C4-2B (cell line): ENCODE measurements around the gene SUN5.

ENCODE experiments used
- H3K27ac ChIP-seq: fragments of 450-650 bp; 2 replicates; pipeline ENCODE4 v1.5.1; 2017
- CTCF ChIP-seq: fragments of 450-650 bp; conservative IDR thresholded peaks from 2 replicates; pipeline ENCODE4 v1.5.1; 2017; ENCODE audit warnings: mild to moderate bottlenecking
- ZFX ChIP-seq: fragments of 450-650 bp; IDR thresholded peaks from 2 replicates; pipeline ENCODE4 v1.6.1; 2017

Gene SUN5

DNA sequence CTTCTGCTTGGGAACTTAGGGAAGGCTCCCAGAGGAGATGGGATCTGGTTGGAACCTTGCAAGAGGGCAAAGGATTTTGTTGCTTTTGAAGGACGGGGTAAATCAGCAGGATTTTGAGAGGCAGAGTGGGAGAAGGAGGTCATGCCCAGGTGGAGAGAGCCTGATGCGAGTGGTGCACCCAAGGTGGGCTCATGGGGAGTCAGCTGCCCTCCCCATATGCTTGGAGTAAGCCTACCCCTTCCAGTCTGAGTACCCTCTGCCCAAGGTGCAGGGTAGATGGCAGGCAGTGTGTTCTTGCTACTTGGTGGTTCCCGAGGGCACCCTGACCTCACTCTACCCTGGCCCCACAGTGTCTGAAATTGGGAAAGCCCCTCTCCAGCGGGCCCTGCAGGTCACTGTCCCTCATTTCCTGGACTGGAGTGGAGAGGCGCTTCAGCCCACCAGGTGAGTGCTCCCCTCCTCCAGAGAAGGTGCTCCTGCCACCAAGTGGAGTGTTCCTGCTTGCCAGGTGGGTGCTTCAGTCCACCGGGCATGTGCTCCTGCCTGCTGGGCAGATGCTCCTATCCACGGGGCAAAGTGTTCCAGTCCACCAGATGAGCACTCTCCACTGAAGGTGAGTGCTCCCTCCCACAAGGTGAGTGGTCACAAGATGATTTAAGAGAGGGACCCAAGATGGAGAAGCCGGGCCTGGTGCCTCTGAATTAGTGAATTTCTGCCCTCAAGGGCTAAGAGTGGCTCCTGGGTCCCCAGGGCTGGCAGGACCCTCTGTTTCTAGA is 6.6 kb upstream of the SUN5 start:
- TF ChIP-seq CTCF (no peak), ZFX (no peak)
- peak overlapping the region; percentile 39 for H3K27ac ChIP-seq

DNA sequence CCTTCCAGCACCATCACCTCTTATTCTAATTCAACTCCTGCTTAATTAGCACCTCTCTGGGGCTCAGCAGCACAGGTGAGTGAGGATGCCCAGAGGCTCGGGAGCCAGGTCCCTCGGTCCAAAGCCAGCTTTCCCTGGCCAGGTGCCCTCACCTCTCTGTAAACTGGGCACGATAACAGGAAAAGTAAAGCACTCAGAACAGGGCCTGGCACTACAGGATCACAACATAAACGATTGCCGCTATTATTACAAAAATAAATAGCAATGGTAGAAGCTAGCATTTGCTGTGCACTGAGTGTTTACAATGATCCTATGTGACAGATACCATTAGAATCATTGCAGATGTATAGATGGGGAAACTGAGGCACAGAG is 5.9 kb upstream of the SUN5 start:
- no peak for TF ChIP-seq ZFX
- TF ChIP-seq CTCF = no peak
- peak overlapping the region; percentile 39 for H3K27ac ChIP-seq

DNA sequence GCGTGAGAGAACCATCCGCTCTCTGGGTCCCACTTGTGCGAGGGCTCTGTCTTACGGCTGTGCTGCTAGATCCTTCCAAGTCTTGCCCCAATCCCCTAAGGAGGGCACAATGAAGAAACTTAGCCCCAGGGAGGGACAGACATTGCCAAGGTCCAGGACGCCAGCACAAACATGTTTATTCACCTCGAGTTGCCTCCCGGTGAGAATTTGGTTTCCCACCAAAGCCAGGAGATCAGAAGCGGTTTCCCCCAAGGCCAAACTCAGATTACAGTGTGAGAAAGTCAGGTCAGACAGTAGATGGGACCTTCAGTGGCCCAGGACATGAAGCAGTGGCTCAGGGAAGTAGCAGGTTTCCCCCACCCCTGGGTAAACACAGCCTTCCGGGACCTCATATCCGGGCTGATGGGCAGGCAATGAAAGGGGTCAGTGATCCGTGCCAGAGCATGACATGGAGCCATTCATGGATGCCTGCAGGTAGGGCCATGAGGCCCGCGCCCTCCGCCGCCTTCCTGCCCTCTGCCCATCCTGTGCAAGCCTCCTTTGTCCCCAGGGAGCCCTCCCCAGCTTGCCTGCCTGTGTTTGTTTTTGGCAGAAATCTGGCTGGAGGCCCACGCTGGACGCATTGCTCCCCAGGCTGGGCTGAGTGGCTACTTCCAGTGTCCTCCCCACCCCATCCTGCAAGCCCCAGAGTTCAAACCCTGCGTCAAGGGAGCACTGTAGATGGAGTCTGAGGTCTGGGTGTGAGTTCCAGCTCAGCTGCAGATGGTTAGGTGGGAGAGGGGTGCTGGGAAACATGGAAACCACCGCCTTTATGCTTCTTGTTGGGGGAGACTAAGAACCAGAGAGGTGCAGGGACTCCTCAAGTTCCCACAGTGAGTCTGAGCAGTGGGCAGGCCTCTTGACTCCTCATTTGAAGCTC is 5.2 kb upstream of the SUN5 start:
- peak overlapping the region; percentile 39 for H3K27ac ChIP-seq

GRCh38 chr20:33008336-33009213 is 4.3 kb upstream of the SUN5 start:
- H3K27ac ChIP-seq = peak overlapping the region; percentile 39

More for the DNA sequence above, 5.2 kb upstream of the SUN5 start:
- TF ChIP-seq CTCF (no peak), ZFX (no peak)

GRCh38 chr20:33007376-33008335 is 3.4 kb upstream of the SUN5 start, which contains the start of gene BPIFB2:
BPIFB2 (plus strand) TSS chr20:33007704; CDS start chr20:33008575, 871 bp downstream.
- no peak for TF ChIP-seq ZFX
- no peak for TF ChIP-seq CTCF
- H3K27ac ChIP-seq = no peak within 1 kb of the TSS; the same call in 1 of the 2 replicates

More at GRCh38 chr20:33008336-33009213, 4.3 kb upstream of the SUN5 start:
- TF ChIP-seq CTCF = no peak
- no peak for TF ChIP-seq ZFX

DNA sequence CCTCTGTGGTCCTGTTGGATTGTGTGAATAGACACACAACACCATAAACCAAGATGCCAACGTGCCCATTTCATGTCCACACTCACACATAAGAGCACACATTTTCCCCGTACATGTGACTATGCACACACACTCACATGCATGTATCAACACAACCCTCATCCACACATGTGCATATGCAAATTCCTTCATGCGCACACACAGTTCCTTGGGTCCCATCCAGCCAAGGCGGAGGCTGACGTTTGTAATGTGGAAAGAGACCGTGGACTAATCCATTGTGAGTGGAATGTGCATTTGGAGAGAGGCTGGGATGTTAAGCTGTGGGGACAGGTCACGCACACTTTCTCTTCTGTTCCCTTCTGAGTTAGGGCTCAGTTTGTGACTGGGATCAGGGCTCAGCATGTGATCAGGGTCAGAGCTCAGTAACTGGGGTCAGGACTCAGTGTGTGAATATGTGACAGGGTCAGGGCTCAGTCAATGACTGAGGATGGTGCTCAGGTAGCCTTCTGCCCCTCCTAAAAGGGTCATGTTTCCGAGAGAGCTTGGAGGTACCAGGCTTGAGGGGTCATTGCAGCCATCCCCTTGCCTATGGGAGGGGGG is 2.6 kb upstream of the SUN5 start:
- no peak for TF ChIP-seq CTCF
- no peak for TF ChIP-seq ZFX
- no peak overlapping the region for H3K27ac ChIP-seq
